Muscle layer of colon (tissue), 2 donors: Measurements from ENCODE around the gene DLG1.
"Not testable (repeated sequence)": the region's sequence is repeated elsewhere in the genome, so short reads cannot be mapped to it uniquely, and the experiment has no call there.

ENCODE experiments used
- H3K27ac ChIP-seq: one replicate; pipeline ENCODE4 v1.7.0; 2013; ENCODE audit warnings: low read depth, mild to moderate bottlenecking, low read length, moderate library complexity
- H3K27me3 ChIP-seq, 2 donors: one replicate each; pipeline ENCODE4 v1.7.0; 2013; ENCODE audit warnings: low read length in 2 of 2, mild to moderate bottlenecking in 2 of 2; ENCODE audit not compliant: insufficient read depth in 2 of 2, control insufficient read depth in 1 of 2
- H3K36me3 ChIP-seq: one replicate; pipeline ENCODE4 v1.7.0; 2013; ENCODE audit warnings: mild to moderate bottlenecking, low read length; ENCODE audit not compliant: insufficient read depth
- H3K4me1 ChIP-seq: one replicate; pipeline ENCODE4 v1.7.0; 2013; ENCODE audit warnings: mild to moderate bottlenecking, low read length; ENCODE audit not compliant: insufficient read depth
- H3K4me3 ChIP-seq, 2 donors: one replicate each; pipeline ENCODE4 v1.7.0; 2013; ENCODE audit warnings: low read length in 2 of 2, low read depth in 1 of 2, mild to moderate bottlenecking in 1 of 2, moderate library complexity in 1 of 2
- H3K9ac ChIP-seq: one replicate; pipeline ENCODE4 v1.7.0; 2013; ENCODE audit warnings: low read length
- H3K9me3 ChIP-seq: one replicate; pipeline ENCODE4 v1.7.0; 2013; ENCODE audit warnings: mild to moderate bottlenecking, low read length
- donor health status: abdominal sarcoma.
- donor health status: Adenocarcinoma of cecum.

Gene DLG1

GRCh38 chr3:197222937-197223370 lies 75.5 kb downstream of the DLG1 start:
- peaks cover 24% of the 10 kb centered on the region for H3K4me1 ChIP-seq
- H3K9ac ChIP-seq = no peak overlapping the region
- no peak overlapping the region for H3K4me3 ChIP-seq
- no peaks in the 10 kb centered on the region for H3K9me3 ChIP-seq
- no peak overlapping the region for H3K27ac ChIP-seq
- no peaks in the 10 kb centered on the region for H3K36me3 ChIP-seq
- H3K27me3 ChIP-seq = no peaks in the 10 kb centered on the region

- Histone ChIP-seq H3K9me3 (no peaks in the 10 kb centered on the region), H3K36me3 (no peaks in the 10 kb centered on the region), H3K4me1 (peaks cover 35% of the 10 kb centered on the region), H3K27me3 (no peaks in the 10 kb centered on the region), H3K9ac (no peak overlapping the region), H3K27ac (no peak overlapping the region), H3K4me3 (no peak overlapping the region)
These were observed 78.8 kb downstream of the DLG1 start for GRCh38 chr3:197219619-197220018.

GRCh38 chr3:197218210-197218609 lies 80.2 kb downstream of the DLG1 start:
- H3K9ac ChIP-seq = no peak overlapping the region

GRCh38 chr3:197216914-197217313 lies 81.5 kb downstream of the DLG1 start:
- H3K36me3 ChIP-seq = no peaks in the 10 kb centered on the region
- no peak overlapping the region for H3K4me3 ChIP-seq
- no peak overlapping the region for H3K9ac ChIP-seq
- no peaks in the 10 kb centered on the region for H3K9me3 ChIP-seq
- peaks cover 20% of the 10 kb centered on the region for H3K4me1 ChIP-seq
- H3K27ac ChIP-seq = no peak overlapping the region
- no peaks in the 10 kb centered on the region for H3K27me3 ChIP-seq

More at GRCh38 chr3:197218210-197218609, 80.2 kb downstream of the DLG1 start:
- Histone ChIP-seq H3K27me3 (no peaks in the 10 kb centered on the region), H3K9me3 (no peaks in the 10 kb centered on the region), H3K4me3 (no peak overlapping the region), H3K4me1 (peaks cover 33% of the 10 kb centered on the region), H3K27ac (no peak overlapping the region), H3K36me3 (no peaks in the 10 kb centered on the region)

GRCh38 chr3:197216169-197216860 lies 82.1 kb downstream of the DLG1 start:
- H3K4me3 ChIP-seq = no peak overlapping the region
- peaks cover 15% of the 10 kb centered on the region for H3K4me1 ChIP-seq
- H3K27me3 ChIP-seq = no peaks in the 10 kb centered on the region
- no peak overlapping the region for H3K27ac ChIP-seq
- no peaks in the 10 kb centered on the region for H3K36me3 ChIP-seq
- H3K9me3 ChIP-seq = no peaks in the 10 kb centered on the region
- no peak overlapping the region for H3K9ac ChIP-seq

- no peaks in the 10 kb centered on the region for H3K9me3 ChIP-seq
- peaks cover 18% of the 10 kb centered on the region for H3K4me1 ChIP-seq
- H3K4me3 ChIP-seq = no peak overlapping the region
- no peaks in the 10 kb centered on the region for H3K27me3 ChIP-seq
- no peak overlapping the region for H3K9ac ChIP-seq
- no peak overlapping the region for H3K27ac ChIP-seq
- no peaks in the 10 kb centered on the region for H3K36me3 ChIP-seq
These were observed 86.1 kb downstream of the DLG1 start for GRCh38 chr3:197212290-197212689.

GRCh38 chr3:197211698-197212097 lies 86.7 kb downstream of the DLG1 start:
- H3K4me3 ChIP-seq, H3K9ac ChIP-seq, H3K27me3 ChIP-seq, H3K27ac ChIP-seq, H3K9me3 ChIP-seq, H3K36me3 ChIP-seq: not testable (repeated sequence)
- H3K4me1 ChIP-seq = peaks cover 14% of the 10 kb centered on the region

- H3K4me1 ChIP-seq = peaks cover 15% of the 10 kb centered on the region
- H3K9me3 ChIP-seq = no peaks in the 10 kb centered on the region
- no peak overlapping the region for H3K4me3 ChIP-seq
- no peaks in the 10 kb centered on the region for H3K36me3 ChIP-seq
- no peak overlapping the region for H3K9ac ChIP-seq
- H3K27me3 ChIP-seq = no peaks in the 10 kb centered on the region
- no peak overlapping the region for H3K27ac ChIP-seq
These were observed 88.8 kb downstream of the DLG1 start for GRCh38 chr3:197209366-197210260.

GRCh38 chr3:197206913-197207312 lies 91.5 kb downstream of the DLG1 start:
- Histone ChIP-seq H3K27ac (no peak overlapping the region), H3K36me3 (no peaks in the 10 kb centered on the region), H3K9me3 (no peaks in the 10 kb centered on the region), H3K27me3 (no peaks in the 10 kb centered on the region), H3K4me1 (peaks cover 34% of the 10 kb centered on the region), H3K9ac (no peak overlapping the region), H3K4me3 (no peak overlapping the region)

- no peak overlapping the region for H3K27ac ChIP-seq
- no peaks in the 10 kb centered on the region for H3K27me3 ChIP-seq
- no peaks in the 10 kb centered on the region for H3K9me3 ChIP-seq
- peaks cover 34% of the 10 kb centered on the region for H3K4me1 ChIP-seq
- no peaks in the 10 kb centered on the region for H3K36me3 ChIP-seq
- no peak overlapping the region for H3K4me3 ChIP-seq
- no peak overlapping the region for H3K9ac ChIP-seq
These were observed 92.7 kb downstream of the DLG1 start for GRCh38 chr3:197205675-197206074.

- H3K4me3 ChIP-seq = no peak overlapping the region
- peaks cover 34% of the 10 kb centered on the region for H3K4me1 ChIP-seq
- H3K9me3 ChIP-seq = no peaks in the 10 kb centered on the region
- no peak overlapping the region for H3K27ac ChIP-seq
- no peaks in the 10 kb centered on the region for H3K36me3 ChIP-seq
- H3K9ac ChIP-seq = no peak overlapping the region
- no peaks in the 10 kb centered on the region for H3K27me3 ChIP-seq
These were observed 93.1 kb downstream of the DLG1 start for GRCh38 chr3:197205265-197205664.
